Bronchial epithelial cell (primary cell): Measurements from ENCODE around the gene TCP1. TPM values are rescaled to one million over a fixed set of nuclear protein-coding genes. Genes with fewer than 3 reads are reported as not detected.

ENCODE experiments used
- DNase-seq: peaks from one replicate; pipeline ENCODE4 v3.0.0-alpha.2; 2010; ENCODE audit warnings: low read depth
- FAIRE-seq: peaks from 2 replicates; lab custom pipeline; 2011; peaks lifted over from hg19 to GRCh38; lab: Jason Lieb, UNC
- H3K27me3 ChIP-seq: 2 replicates; pipeline ENCODE4 v1.5.1; 2011; ENCODE audit warnings: low read length; ENCODE audit not compliant: control insufficient read depth, insufficient read depth
- H3K36me3 ChIP-seq: 2 replicates; pipeline ENCODE4 v1.5.1; 2011; ENCODE audit warnings: low read length; ENCODE audit not compliant: control insufficient read depth, insufficient read depth
- H3K4me3 ChIP-seq: 2 replicates; pipeline ENCODE4 v1.5.1; 2011; ENCODE audit warnings: mild to moderate bottlenecking, low read depth, low read length, control low read depth
- total RNA-seq: library from RNA; depleted of rRNA; stranded (reverse); fragments of >200 nt; gene quantifications from 2 replicates; pipeline ENCODE4 v1.2.1, GENCODE V29; 2014
- TF ChIP-seq, protein P1 (sequence below): IDR thresholded peaks from 2 replicates; pipeline ENCODE4 v1.5.1; 2011; ENCODE audit warnings: mild to moderate bottlenecking, moderate library complexity, low read length, control low read depth, inconsistent platforms; ENCODE audit not compliant: insufficient read depth, severe bottlenecking

The TCP1 gene
- total RNA-seq, 1 donor from 2014 or later, result 202 TPM

DNA sequence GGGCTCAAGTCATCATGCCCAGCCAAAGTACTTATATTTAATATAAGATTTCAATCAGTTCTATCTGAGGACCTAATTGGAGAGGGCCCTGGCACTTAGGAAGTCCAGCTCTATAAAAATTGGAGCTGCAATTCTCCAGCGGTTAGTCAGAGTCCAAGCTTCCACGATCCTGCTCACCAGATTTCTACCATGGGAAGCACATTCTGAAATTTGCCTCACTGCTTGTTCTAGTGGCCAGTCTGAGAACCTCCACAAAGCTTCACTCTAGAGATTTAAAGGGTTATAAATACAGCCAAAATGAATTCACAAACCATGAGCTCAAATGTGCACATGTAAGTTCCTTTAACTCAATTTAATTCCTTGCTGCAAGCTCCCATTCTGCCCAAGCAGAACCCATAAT, 44.2 kb upstream of the TCP1 start:
- Histone ChIP-seq H3K4me3 (no peak overlapping the region), H3K27me3 (no peaks in the 10 kb centered on the region), H3K36me3 (no peaks in the 10 kb centered on the region)
- DNase-seq (no peak), FAIRE-seq (no peak)
- TF ChIP-seq, protein P1, sequence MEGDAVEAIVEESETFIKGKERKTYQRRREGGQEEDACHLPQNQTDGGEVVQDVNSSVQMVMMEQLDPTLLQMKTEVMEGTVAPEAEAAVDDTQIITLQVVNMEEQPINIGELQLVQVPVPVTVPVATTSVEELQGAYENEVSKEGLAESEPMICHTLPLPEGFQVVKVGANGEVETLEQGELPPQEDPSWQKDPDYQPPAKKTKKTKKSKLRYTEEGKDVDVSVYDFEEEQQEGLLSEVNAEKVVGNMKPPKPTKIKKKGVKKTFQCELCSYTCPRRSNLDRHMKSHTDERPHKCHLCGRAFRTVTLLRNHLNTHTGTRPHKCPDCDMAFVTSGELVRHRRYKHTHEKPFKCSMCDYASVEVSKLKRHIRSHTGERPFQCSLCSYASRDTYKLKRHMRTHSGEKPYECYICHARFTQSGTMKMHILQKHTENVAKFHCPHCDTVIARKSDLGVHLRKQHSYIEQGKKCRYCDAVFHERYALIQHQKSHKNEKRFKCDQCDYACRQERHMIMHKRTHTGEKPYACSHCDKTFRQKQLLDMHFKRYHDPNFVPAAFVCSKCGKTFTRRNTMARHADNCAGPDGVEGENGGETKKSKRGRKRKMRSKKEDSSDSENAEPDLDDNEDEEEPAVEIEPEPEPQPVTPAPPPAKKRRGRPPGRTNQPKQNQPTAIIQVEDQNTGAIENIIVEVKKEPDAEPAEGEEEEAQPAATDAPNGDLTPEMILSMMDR, result no peak

DNA sequence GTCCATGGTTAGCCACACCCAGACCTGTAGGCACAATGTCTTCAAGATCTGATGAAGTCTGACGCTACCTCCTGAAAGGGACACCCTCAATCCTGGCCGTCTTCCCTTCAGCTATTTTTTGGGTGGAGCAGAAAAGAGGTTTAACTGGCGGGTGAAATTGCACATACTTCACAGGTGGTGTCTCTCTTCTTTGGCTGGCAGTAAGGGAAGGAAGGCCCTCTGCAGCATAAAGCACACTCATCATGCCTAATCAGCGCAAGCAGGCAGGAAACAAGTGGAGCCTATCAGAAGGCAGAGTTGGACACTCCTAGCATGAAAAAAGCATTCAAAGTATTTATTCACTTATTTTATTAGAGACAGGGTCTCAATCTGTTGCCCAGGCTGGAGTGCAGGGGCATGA, 43.5 kb upstream of the TCP1 start:
- no peak for FAIRE-seq
- TF ChIP-seq, protein P1, result peak; percentile 2
- DNase-seq, result peak; percentile 39
- Histone ChIP-seq H3K36me3 (no peaks in the 10 kb centered on the region), H3K27me3 (no peaks in the 10 kb centered on the region), H3K4me3 (no peak overlapping the region)

DNA sequence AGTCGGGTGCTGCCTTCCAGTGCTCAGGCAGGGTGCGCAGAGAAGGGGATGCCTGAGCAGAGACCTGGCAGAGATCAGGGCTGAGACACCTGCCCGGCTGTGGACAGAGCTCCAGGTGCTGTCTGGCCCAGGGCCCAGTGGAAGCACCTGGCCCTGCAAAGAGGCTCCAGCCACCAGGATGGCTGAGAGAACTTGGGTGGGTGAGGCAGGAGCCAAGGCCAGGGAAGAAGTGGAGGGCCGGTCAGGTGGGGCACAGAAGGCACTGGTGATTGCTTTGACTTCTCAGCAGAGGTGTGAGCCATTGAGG, 41.9 kb upstream of the TCP1 start:
- Histone ChIP-seq H3K36me3 (no peaks in the 10 kb centered on the region), H3K27me3 (no peaks in the 10 kb centered on the region), H3K4me3 (no peak overlapping the region)
- FAIRE-seq, result no peak
- TF ChIP-seq, protein P1, result no peak
- DNase-seq, result no peak

DNA sequence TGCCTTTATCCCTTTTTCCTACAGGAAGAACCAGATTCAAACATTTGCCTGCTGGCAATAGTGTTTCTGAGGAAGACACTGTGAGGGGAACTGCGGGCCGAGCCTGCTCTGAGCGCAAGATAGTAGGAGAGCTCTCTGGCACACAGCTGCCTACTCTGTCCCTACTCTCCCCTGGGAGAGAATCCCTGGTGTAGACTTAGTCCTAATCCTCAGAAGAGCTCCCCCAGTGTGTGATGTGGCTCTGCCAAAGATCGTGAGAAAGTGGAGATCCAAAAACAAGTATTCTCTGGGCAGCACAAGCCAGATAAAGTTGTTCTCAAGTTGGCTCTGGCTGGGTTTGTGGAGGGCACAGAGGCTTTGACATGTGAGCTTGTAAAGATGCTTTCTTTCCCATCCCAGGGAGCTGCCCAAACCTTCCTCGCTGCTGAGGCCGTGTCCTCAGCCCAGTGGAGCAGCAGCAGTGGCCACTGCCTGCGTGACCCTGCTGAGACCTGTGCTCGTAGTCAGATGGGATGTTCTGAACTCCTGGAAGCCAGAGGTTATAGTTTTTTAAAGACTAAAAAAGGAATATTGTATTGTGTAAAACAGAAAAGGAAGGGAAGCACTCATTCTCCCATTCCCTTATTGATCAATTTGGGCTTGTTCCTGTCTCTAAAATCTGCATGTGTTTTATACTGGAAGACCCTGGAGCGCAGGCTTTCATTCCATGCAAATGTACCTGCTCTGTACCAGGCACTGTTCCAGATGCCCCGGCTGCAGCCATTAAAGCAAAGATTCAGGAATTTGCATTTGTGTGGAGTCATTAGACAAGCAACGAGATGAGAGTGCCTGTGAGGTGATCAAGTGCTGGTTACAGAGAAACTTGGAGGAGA, 41.3 kb upstream of the TCP1 start:
- FAIRE-seq, result no peak
- no peaks in the 10 kb centered on the region for H3K27me3 ChIP-seq

DNA sequence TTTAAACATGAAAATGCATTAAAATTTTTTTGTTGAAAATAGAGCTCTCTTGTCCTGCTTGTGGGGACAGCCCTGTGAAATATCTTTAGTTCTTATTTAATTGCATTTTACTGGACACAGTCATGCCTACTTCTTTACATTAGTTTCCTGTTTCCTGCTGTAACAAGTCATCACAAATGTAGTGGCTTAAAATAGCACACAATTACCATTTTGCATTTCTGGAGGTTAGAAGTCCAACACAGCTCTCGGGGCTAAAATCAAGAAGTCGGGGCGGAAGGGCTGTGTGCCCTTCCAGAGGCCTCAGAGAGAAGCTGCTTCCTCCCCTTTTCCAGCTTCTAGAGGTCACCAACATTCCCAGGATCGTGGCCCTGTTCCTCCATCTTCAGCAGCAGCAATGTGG, 40.1 kb upstream of the TCP1 start:
- FAIRE-seq (no peak), DNase-seq (peak; percentile 68)
- Histone ChIP-seq H3K4me3 (no peak overlapping the region), H3K36me3 (no peaks in the 10 kb centered on the region), H3K27me3 (no peaks in the 10 kb centered on the region)
- TF ChIP-seq, protein P1, result no peak

More for the DNA sequence above, 41.3 kb upstream of the TCP1 start:
- TF ChIP-seq, protein P1, result no peak
- no peak overlapping the region for H3K4me3 ChIP-seq
- no peaks in the 10 kb centered on the region for H3K36me3 ChIP-seq
- DNase-seq, result no peak
